Psoas muscle (tissue), 8 donors: ENCODE measurements around the gene TMEM207. TPM values are rescaled to one million over a fixed set of nuclear protein-coding genes. Genes with fewer than 3 reads are reported as not detected.

ENCODE experiments used
- ATAC-seq, 4 donors: fragments of 200-7000 bp; cut with Tn5 transposase; one replicate each; pipeline ENCODE4 v1.9.1; 2020; ENCODE audit warnings: moderate library complexity in 3 of 4, mild to moderate bottlenecking in 2 of 4
- DNase-seq, 2 donors: peaks; one replicate each; pipeline ENCODE4 v3.0.0-alpha.2; 2020
- H3K27ac ChIP-seq: fragments of 200-600 bp; one replicate; pipeline ENCODE4 v1.8.0; 2022
- H3K27me3 ChIP-seq, 3 donors: fragments of 200-600 bp in 1 of 3; one replicate each; pipeline versions ENCODE4 v1.6.1 to v1.8.0; 2013 to 2022; ENCODE audit warnings: low read length in 2 of 3, mild to moderate bottlenecking in 2 of 3, moderate library complexity in 1 of 3; ENCODE audit not compliant: insufficient read depth in 3 of 3
- H3K36me3 ChIP-seq, 2 donors: fragments of 200-600 bp in 1 of 2; one replicate each; pipeline versions ENCODE4 v1.6.1 to v1.8.0; 2013 to 2022; ENCODE audit warnings: low read depth in 1 of 2, mild to moderate bottlenecking in 1 of 2, moderate library complexity in 1 of 2; ENCODE audit not compliant: insufficient read depth in 1 of 2
- H3K4me1 ChIP-seq: fragments of 200-600 bp; one replicate; pipeline ENCODE4 v1.8.0; 2022
- H3K4me3 ChIP-seq: fragments of 200-600 bp; one replicate; pipeline ENCODE4 v1.8.0; 2022; ENCODE audit warnings: mild to moderate bottlenecking
- H3K9me3 ChIP-seq: fragments of 200-600 bp; one replicate; pipeline ENCODE4 v1.8.0; 2022
- CTCF ChIP-seq: fragments of 200-600 bp; IDR thresholded peaks from one replicate; pipeline ENCODE4 v1.8.0; 2022; ENCODE audit warnings: antibody characterized with exemption
- WGBS, 3 donors: extraction: QIAGEN DNeasy Blood & Tissue Kit; methylation state at CpG; one replicate each; pipeline versions ENCODE4 v1.1.6 to v1.1.7; 2013; 5-methylcytosine and 5-hydroxymethylcytosine counted together
- intact Hi-C, 2 donors: fragments of 100-400 bp; cut with DNase I; formaldehyde crosslinking; loops; one replicate each; pipeline versions ENCODE4 v1.11.0 to v1.14.2; 2022
- polyA plus RNA-seq, 3 donors: library from polyadenylated mRNA; stranded (reverse); fragments of 200-250 nt; gene quantifications; one replicate each; pipeline ENCODE4 v1.2.3, GENCODE V29; 2013
- total RNA-seq, 4 donors: library from RNA; stranded (reverse); fragmentation: NEBNext Ultra II Directional in 2 of 4; extraction: Animal tissue kit (Norgen Biotek cat#: 25700) in 2 of 4; gene quantifications; one replicate each; pipeline versions ENCODE4 v1.2.1 to v1.2.4, GENCODE V29; 2021 to 2023
- donor health status: healthy with polysubstance abuse.
- donor health status: DM: no; HTN: no; CAD: no; lungs with moderate emphysema.
- donor health status: Bipolar disorder and iron deficiency.
- donor health status: healthy.
- donor health status: DM: yes; HTN: yes; CAD: no.
- donor health status: DM: no; HTN: no; CAD: no.
- donor health status: DM: no; HTN: no; CAD: no.
- donor health status: DM: yes; HTN: yes; CAD: no.

Gene TMEM207
- total and polyA plus RNA-seq, 7 donors = not detected

- Histone ChIP-seq H3K9me3 (no peaks in the 10 kb centered on the region), H3K4me3 (no peak overlapping the region), H3K36me3 (no peaks in the 10 kb centered on the region), H3K27ac (no peak overlapping the region), H3K27me3 (no peaks in the 10 kb centered on the region), H3K4me1 (peaks cover 4% of the 10 kb centered on the region)
- WGBS, 3 donors = 76 to 84% (median 79%) methylated on average over 5 of the region's 5 CpGs
- DNase-seq (no peak), ATAC-seq (peak; percentile 51 to 68 (median 62))
- intact Hi-C loops = no loop called here
- TF ChIP-seq CTCF = no peak
Measured at GRCh38 chr3:190495796-190496195, 46.1 kb upstream of the TMEM207 start.

- H3K27ac ChIP-seq = no peak overlapping the region
- intact Hi-C loops = no loop called here
- peak in 2 of 4 donors; percentile 35 to 49 for ATAC-seq
Measured at GRCh38 chr3:190495354-190495753, 45.7 kb upstream of the TMEM207 start.

GRCh38 chr3:190494907-190495306 lies 45.2 kb upstream of the TMEM207 start:
- DNase-seq (no peak), ATAC-seq (no peak)
- peaks cover 4% of the 10 kb centered on the region for H3K4me1 ChIP-seq
- H3K36me3 ChIP-seq = no peaks in the 10 kb centered on the region
- intact Hi-C loops = no loop called here
- no peaks in the 10 kb centered on the region for H3K27me3 ChIP-seq
- TF ChIP-seq CTCF = no peak
- H3K27ac ChIP-seq = no peak overlapping the region
- H3K9me3 ChIP-seq = no peaks in the 10 kb centered on the region
- H3K4me3 ChIP-seq = no peak overlapping the region

More at GRCh38 chr3:190495354-190495753, 45.7 kb upstream of the TMEM207 start:
- Histone ChIP-seq H3K4me3 (no peak overlapping the region), H3K27me3 (no peaks in the 10 kb centered on the region), H3K9me3 (no peaks in the 10 kb centered on the region), H3K4me1 (peaks cover 4% of the 10 kb centered on the region), H3K36me3 (no peaks in the 10 kb centered on the region)
- DNase-seq = no peak
- TF ChIP-seq CTCF = no peak

- Histone ChIP-seq H3K27me3 (peaks cover 0 to 4% (median 0%) of the 10 kb centered on the region in 3 donors), H3K36me3 (no peaks in the 10 kb centered on the region), H3K27ac (no peak overlapping the region), H3K4me3 (no peak overlapping the region), H3K4me1 (peaks cover 4% of the 10 kb centered on the region), H3K9me3 (no peaks in the 10 kb centered on the region)
- intact Hi-C loops = no loop called here
- ATAC-seq (no peak), DNase-seq (no peak)
- TF ChIP-seq CTCF = no peak
- WGBS, 3 donors = 72 to 80% (median 78%) methylated on average over 4 of the region's 4 CpGs
Measured at GRCh38 chr3:190492966-190493365, 43.3 kb upstream of the TMEM207 start.

GRCh38 chr3:190492129-190492528 lies 42.4 kb upstream of the TMEM207 start:
- ATAC-seq (no peak), DNase-seq (no peak)
- H3K9me3 ChIP-seq = no peaks in the 10 kb centered on the region
- H3K27ac ChIP-seq = peak overlapping the region; percentile 44
- no peak overlapping the region for H3K4me3 ChIP-seq
- H3K36me3 ChIP-seq = no peaks in the 10 kb centered on the region
- H3K4me1 ChIP-seq = peaks cover 7% of the 10 kb centered on the region
- peaks cover 0 to 7% (median 0%) of the 10 kb centered on the region in 3 donors for H3K27me3 ChIP-seq
- intact Hi-C loops = no loop called here
- no peak for TF ChIP-seq CTCF
